Vagina (tissue), 2 donors: ENCODE measurements around the gene CECR2. TPM values are rescaled to one million over a fixed set of nuclear protein-coding genes. Genes with fewer than 3 reads are reported as not detected.

Experiments used
- DNase-seq, 2 donors: peaks; one replicate each; pipeline ENCODE4 v3.0.0-alpha.2; 2017; ENCODE audit errors: extremely low spot score in 2 of 2
- H3K27ac ChIP-seq: fragments of 200-600 bp; sonication (generic); one replicate; pipeline ENCODE4 v1.5.1; 2019
- H3K27me3 ChIP-seq: fragments of 200-600 bp; sonication (generic); one replicate; pipeline ENCODE4 v1.5.1; 2019
- H3K36me3 ChIP-seq, 2 donors: fragments of 200-600 bp; sonication (generic); one replicate each; pipeline ENCODE4 v1.5.1; 2017 to 2019
- H3K4me1 ChIP-seq: fragments of 200-600 bp; sonication (generic); one replicate; pipeline ENCODE4 v1.5.1; 2019
- H3K4me3 ChIP-seq, 2 donors: fragments of 200-600 bp; sonication (generic); 1 replicate in 1 of 2; 2 replicates in 1 of 2; pipeline ENCODE4 v1.5.1; 2016 to 2019
- H3K9me3 ChIP-seq: fragments of 200-600 bp; sonication (generic); one replicate; pipeline ENCODE4 v1.5.1; 2019
- POLR2A ChIP-seq, 2 donors: fragments of 450-650 bp; IDR thresholded peaks; one replicate each; pipeline ENCODE4 v1.6.1; 2017; ENCODE audit warnings: antibody characterized with exemption in 2 of 2, mild to moderate bottlenecking in 2 of 2, moderate library complexity in 2 of 2
- POLR2AphosphoS5 ChIP-seq, 2 donors: sonication (generic); formaldehyde crosslinking; IDR thresholded peaks; one replicate each; pipeline ENCODE4 v1.9.0; 2017; ENCODE audit warnings: antibody characterized with exemption in 2 of 2, mild to moderate bottlenecking in 2 of 2, low read depth in 1 of 2; ENCODE audit not compliant: insufficient read depth in 1 of 2
- intact Hi-C: fragments of 100-400 bp; cut with DNase I; formaldehyde crosslinking; loops from one replicate; pipeline ENCODE4 v1.15.1; 2023
- total RNA-seq: library from RNA; depleted of rRNA; stranded (reverse); fragments of >200 nt; gene quantifications from one replicate; pipeline ENCODE4 v1.2.3, GENCODE V29; 2016
- TF ChIP-seq, protein P1 (sequence below), 3 experiments: fragments of 450-650 bp in 2 of 3; fragments of 200-600 bp in 1 of 3; sonication (generic) in 1 of 3; IDR thresholded peaks; one replicate each; pipeline ENCODE4 v1.5.1; 2017 to 2019; ENCODE audit warnings: antibody characterized with exemption in 3 of 3, mild to moderate bottlenecking in 2 of 3, moderate library complexity in 2 of 3

Gene CECR2
- total RNA-seq, 1 donor from 2014 or later: 0.98 TPM

DNA sequence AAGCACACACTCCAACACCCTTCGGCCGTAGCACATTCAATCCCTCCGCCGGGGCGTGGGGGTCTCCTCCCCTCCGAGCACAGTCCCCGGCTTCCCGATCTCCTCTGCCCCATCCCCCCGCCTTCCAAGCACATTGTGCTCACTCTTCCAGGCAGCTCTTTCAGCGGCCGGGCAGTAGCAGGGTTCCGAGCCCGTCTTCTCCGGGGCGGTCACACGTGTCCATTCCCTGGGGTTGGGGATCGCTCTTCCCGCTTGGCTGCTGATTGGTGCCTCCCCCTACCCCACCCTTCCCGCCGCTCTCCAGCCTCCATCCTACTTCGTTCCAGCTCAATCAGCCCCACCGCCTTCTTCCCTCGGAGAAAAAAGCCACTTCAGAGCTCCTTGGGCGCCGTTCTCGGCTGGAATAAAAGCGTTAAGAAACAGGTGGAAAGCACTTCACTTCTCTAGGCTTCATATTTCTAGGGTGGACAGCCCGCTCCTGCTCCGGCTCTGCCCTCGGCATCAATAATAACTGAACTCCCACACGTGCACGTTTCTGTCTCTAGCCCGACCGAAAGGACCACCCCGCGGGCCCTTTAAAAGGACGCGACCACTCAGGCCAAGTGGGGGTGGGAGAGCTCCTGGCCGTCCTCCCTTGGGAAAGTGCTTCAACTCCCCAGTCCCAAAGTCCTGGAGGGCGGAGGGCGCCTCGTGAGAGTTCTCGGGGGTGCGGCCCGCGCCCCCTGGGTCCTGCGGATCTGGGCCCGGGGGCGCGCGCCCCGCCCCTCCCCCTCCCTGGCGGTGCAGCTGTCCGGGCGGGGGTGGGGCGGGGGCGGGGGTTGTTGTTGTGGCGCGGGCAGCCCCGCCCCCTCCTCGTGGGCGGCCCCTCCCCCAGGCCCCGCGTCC, 464 bp upstream of the CECR2 start:
- TF ChIP-seq POLR2AphosphoS5 (IDR thresholded peaks at IDR 0.05; ENCODE audit: insufficient read depth in 1 of 2, low read depth in 1 of 2): peak in 1 of 2 donors; percentile 21
- no peak for TF ChIP-seq POLR2A (IDR thresholded peaks at IDR 0.05)
- H3K27ac ChIP-seq: peak overlapping the region; percentile 51
- H3K27me3 ChIP-seq: no peaks in the 10 kb centered on the region
- no peaks in the 10 kb centered on the region for H3K36me3 ChIP-seq
- intact Hi-C loops: no loop called here
- peak overlapping the region; percentile 43 to 68 for H3K4me3 ChIP-seq
- H3K4me1 ChIP-seq: peaks cover 22% of the 10 kb centered on the region
- no peaks in the 10 kb centered on the region for H3K9me3 ChIP-seq
- DNase-seq: no peak

- Histone ChIP-seq H3K4me1 (peaks cover 22% of the 10 kb centered on the region), H3K9me3 (no peaks in the 10 kb centered on the region), H3K27ac (peak overlapping the region; percentile 45), H3K4me3 (peak overlapping the region; percentile 43 to 68), H3K27me3 (no peaks in the 10 kb centered on the region), H3K36me3 (no peaks in the 10 kb centered on the region)
- TF ChIP-seq POLR2A (IDR thresholded peaks at IDR 0.05) (no peak), POLR2AphosphoS5 (IDR thresholded peaks at IDR 0.05; ENCODE audit: insufficient read depth in 1 of 2, low read depth in 1 of 2) (no peak)
- TF ChIP-seq, protein P1, sequence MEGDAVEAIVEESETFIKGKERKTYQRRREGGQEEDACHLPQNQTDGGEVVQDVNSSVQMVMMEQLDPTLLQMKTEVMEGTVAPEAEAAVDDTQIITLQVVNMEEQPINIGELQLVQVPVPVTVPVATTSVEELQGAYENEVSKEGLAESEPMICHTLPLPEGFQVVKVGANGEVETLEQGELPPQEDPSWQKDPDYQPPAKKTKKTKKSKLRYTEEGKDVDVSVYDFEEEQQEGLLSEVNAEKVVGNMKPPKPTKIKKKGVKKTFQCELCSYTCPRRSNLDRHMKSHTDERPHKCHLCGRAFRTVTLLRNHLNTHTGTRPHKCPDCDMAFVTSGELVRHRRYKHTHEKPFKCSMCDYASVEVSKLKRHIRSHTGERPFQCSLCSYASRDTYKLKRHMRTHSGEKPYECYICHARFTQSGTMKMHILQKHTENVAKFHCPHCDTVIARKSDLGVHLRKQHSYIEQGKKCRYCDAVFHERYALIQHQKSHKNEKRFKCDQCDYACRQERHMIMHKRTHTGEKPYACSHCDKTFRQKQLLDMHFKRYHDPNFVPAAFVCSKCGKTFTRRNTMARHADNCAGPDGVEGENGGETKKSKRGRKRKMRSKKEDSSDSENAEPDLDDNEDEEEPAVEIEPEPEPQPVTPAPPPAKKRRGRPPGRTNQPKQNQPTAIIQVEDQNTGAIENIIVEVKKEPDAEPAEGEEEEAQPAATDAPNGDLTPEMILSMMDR (IDR thresholded peaks at IDR 0.05): no peak
- no peak for DNase-seq
- intact Hi-C loops: no loop called here
These were observed 936 bp downstream of the CECR2 start for GRCh38 chr22:17370026-17370765.

DNA sequence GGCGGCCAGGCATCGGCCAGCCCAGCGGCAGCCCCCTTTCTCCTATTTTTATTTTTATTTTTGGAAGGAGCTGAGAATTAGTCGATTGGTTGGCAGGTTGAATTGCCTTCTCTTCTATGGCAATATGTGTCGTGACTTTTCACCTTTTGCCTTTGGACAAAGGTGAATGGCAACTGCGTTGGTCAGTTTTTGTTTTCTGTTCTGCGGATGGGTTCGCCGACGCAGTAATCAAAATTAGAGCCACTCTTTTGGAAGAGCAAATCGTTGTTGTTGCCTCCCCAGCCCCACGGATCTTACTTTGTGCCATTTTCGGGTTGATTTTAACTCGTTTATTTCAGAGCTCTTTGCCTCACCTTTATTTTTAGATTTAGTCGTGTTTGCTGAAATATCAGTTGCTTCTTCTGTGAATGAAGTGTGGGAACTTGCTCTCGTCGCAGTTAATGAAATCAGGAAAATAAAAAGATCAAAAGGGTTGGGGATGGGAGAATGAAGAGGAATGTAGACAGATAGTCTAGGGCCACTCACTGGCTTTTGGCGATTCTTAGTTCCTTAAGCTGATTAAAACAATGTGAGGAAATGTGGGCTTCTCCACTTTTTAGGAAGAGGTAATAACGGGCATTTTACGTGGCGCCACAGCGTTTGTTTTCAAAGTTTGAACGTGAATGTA, 1.6 kb downstream of the CECR2 start:
- Histone ChIP-seq H3K36me3 (no peaks in the 10 kb centered on the region), H3K4me1 (peaks cover 22% of the 10 kb centered on the region), H3K9me3 (no peaks in the 10 kb centered on the region), H3K27ac (peak overlapping the region; percentile 45), H3K4me3 (peak overlapping the region; percentile 43 to 68), H3K27me3 (no peaks in the 10 kb centered on the region)
- intact Hi-C loops: no loop called here
- no peak for TF ChIP-seq POLR2AphosphoS5 (IDR thresholded peaks at IDR 0.05; ENCODE audit: insufficient read depth in 1 of 2, low read depth in 1 of 2)
- TF ChIP-seq POLR2A (IDR thresholded peaks at IDR 0.05): no peak
- TF ChIP-seq, protein P1 (IDR thresholded peaks at IDR 0.05): no peak
- DNase-seq: no peak

GRCh38 chr22:17371448-17371847, 2.2 kb downstream of the CECR2 start:
- no peaks in the 10 kb centered on the region for H3K27me3 ChIP-seq
- intact Hi-C loops: no loop called here
- H3K4me3 ChIP-seq: peak overlapping the region in 1 of 2 donors; percentile 43
- peaks cover 22% of the 10 kb centered on the region for H3K4me1 ChIP-seq
- no peak overlapping the region for H3K27ac ChIP-seq
- no peak for DNase-seq
- no peaks in the 10 kb centered on the region for H3K9me3 ChIP-seq
- TF ChIP-seq, protein P1 (IDR thresholded peaks at IDR 0.05): no peak
- TF ChIP-seq POLR2AphosphoS5 (IDR thresholded peaks at IDR 0.05; ENCODE audit: insufficient read depth in 1 of 2, low read depth in 1 of 2): no peak
- no peak for TF ChIP-seq POLR2A (IDR thresholded peaks at IDR 0.05)
- no peaks in the 10 kb centered on the region for H3K36me3 ChIP-seq

DNA sequence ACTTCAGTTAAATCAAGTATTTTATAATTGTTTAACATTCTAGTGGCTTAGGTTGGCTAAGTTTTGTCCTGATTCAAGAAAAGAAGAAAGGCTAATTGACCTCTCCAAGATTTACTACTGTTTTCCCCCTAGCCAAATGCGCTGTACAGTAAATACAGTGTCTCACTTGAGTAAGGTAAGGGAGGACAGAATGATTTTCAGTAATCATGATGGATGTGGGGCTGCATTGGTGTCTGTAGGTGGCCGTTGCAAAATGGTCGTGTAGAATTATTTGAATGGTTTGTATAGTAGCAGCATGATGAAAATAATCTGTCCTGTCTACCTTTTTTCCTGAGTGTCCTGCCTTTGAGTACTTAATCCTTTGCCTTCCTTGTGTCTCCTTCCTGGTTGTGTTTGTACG, 4.6 kb downstream of the CECR2 start:
- H3K9me3 ChIP-seq: no peaks in the 10 kb centered on the region
- no peak for DNase-seq
- no peaks in the 10 kb centered on the region for H3K36me3 ChIP-seq
- TF ChIP-seq, protein P1 (IDR thresholded peaks at IDR 0.05): no peak
- TF ChIP-seq POLR2A (IDR thresholded peaks at IDR 0.05): no peak
- no peak for TF ChIP-seq POLR2AphosphoS5 (IDR thresholded peaks at IDR 0.05; ENCODE audit: insufficient read depth in 1 of 2, low read depth in 1 of 2)
- H3K4me3 ChIP-seq: no peak overlapping the region
- no peaks in the 10 kb centered on the region for H3K27me3 ChIP-seq
- peaks cover 12% of the 10 kb centered on the region for H3K4me1 ChIP-seq
- intact Hi-C loops: no loop called here
- no peak overlapping the region for H3K27ac ChIP-seq
